GM21723 (cell line): ENCODE results near the gene PABPC3.

Source experiments
- ATAC-seq: cut with Tn5 transposase; IDR thresholded peaks from one replicate; pipeline ENCODE4 v1.9.1; 2021; ENCODE audit warnings: mild to moderate bottlenecking, moderate library complexity; ENCODE audit not compliant: unreplicated experiment

The PABPC3 gene

GRCh38 chr13:25095851-25096453 is at the start of gene PABPC3:
PABPC3 (plus strand) TSS chr13:25096136; CDS start chr13:25096199, 63 bp downstream.
- no peak for ATAC-seq

GRCh38 chr13:25046274-25046984 is 49.5 kb upstream of the PABPC3 start:
- ATAC-seq: no peak

- no peak for ATAC-seq
These were observed 48.9 kb upstream of the PABPC3 start for GRCh38 chr13:25046985-25047511.

GRCh38 chr13:25051065-25051464 is 44.9 kb upstream of the PABPC3 start:
- ATAC-seq: no peak

- ATAC-seq: no peak
These were observed 36.8 kb upstream of the PABPC3 start for GRCh38 chr13:25059166-25059565.

GRCh38 chr13:25059958-25060357 is 36.0 kb upstream of the PABPC3 start:
- ATAC-seq: no peak

GRCh38 chr13:25062479-25062878 is 33.5 kb upstream of the PABPC3 start:
- no peak for ATAC-seq

GRCh38 chr13:25064396-25064795 is 31.5 kb upstream of the PABPC3 start:
- ATAC-seq: no peak

- no peak for ATAC-seq
These were observed 29.8 kb upstream of the PABPC3 start for GRCh38 chr13:25065974-25066770.

- ATAC-seq: no peak
These were observed 28.9 kb upstream of the PABPC3 start for GRCh38 chr13:25067064-25067463.

GRCh38 chr13:25068810-25069209 is 27.1 kb upstream of the PABPC3 start:
- ATAC-seq: no peak

GRCh38 chr13:25069236-25069635 is 26.7 kb upstream of the PABPC3 start:
- no peak for ATAC-seq

GRCh38 chr13:25069911-25070310 is 26.0 kb upstream of the PABPC3 start:
- no peak for ATAC-seq

- ATAC-seq: no peak
These were observed 15.2 kb upstream of the PABPC3 start for GRCh38 chr13:25080773-25081172.

GRCh38 chr13:25084096-25084495 is 11.8 kb upstream of the PABPC3 start:
- ATAC-seq: no peak

GRCh38 chr13:25085125-25085742 is 10.7 kb upstream of the PABPC3 start:
- ATAC-seq: peak; percentile 66

GRCh38 chr13:25088562-25089221 is 7.2 kb upstream of the PABPC3 start:
- ATAC-seq: no peak

- no peak for ATAC-seq
These were observed 1.5 kb downstream of the PABPC3 start for GRCh38 chr13:25097426-25097825.

- ATAC-seq: no peak
These were observed 7.8 kb downstream of the PABPC3 start for GRCh38 chr13:25103711-25104110.

- no peak for ATAC-seq
These were observed 13.4 kb downstream of the PABPC3 start for GRCh38 chr13:25109341-25109740.
